Neural progenitor cell (in vitro differentiated cells): ENCODE measurements around the gene AFF4. TPM values are rescaled to one million over a fixed set of nuclear protein-coding genes. Genes with fewer than 3 reads are reported as not detected.
A peak's percentile ranks its signal among the peaks of the same experiment; 100 is the strongest.
"Not testable (repeated sequence)": the region's sequence is repeated elsewhere in the genome, so short reads cannot be mapped to it uniquely, and the experiment has no call there.

ENCODE experiments used
- DNase-seq: peaks from one replicate; pipeline ENCODE4 v3.0.0-alpha.2; 2016; ENCODE audit warnings: low spot score
- H2AFZ ChIP-seq: fragments of 200-600 bp; sonication (generic); replicated peaks from 2 replicates; pipeline ENCODE4 v1.6.1; 2016; ENCODE audit warnings: antibody characterized with exemption
- H3F3A ChIP-seq: fragments of 200-600 bp; sonication (generic); 2 replicates; pipeline ENCODE4 v1.6.1; 2016; ENCODE audit warnings: antibody characterized with exemption, low read depth
- H3K27ac ChIP-seq: fragments of 200-600 bp; sonication (generic); 2 replicates; pipeline ENCODE4 v1.5.1; 2016; ENCODE audit warnings: mild to moderate bottlenecking
- H3K27me3 ChIP-seq: fragments of 200-600 bp; sonication (generic); 2 replicates; pipeline ENCODE4 v1.6.1; 2016; ENCODE audit warnings: mild to moderate bottlenecking, moderate library complexity
- H3K36me3 ChIP-seq: fragments of 200-600 bp; sonication (generic); 2 replicates; pipeline ENCODE4 v1.5.1; 2016
- H3K4me1 ChIP-seq: fragments of 200-600 bp; sonication (generic); 2 replicates; pipeline ENCODE4 v1.6.1; 2016; ENCODE audit warnings: mixed run types
- H3K4me2 ChIP-seq: fragments of 200-600 bp; sonication (generic); 2 replicates; pipeline ENCODE4 v1.6.1; 2016
- H3K4me3 ChIP-seq: fragments of 200-600 bp; sonication (generic); 2 replicates; pipeline ENCODE4 v1.5.1; 2016
- H3K79me2 ChIP-seq: fragments of 200-600 bp; sonication (generic); 2 replicates; pipeline ENCODE4 v1.6.1; 2016; ENCODE audit warnings: low read depth
- H3K9ac ChIP-seq: fragments of 200-600 bp; sonication (generic); 2 replicates; pipeline ENCODE4 v1.6.1; 2016
- H3K9me3 ChIP-seq: fragments of 200-600 bp; sonication (generic); 2 replicates; pipeline ENCODE4 v1.5.1; 2016; ENCODE audit warnings: low read depth
- H4K20me1 ChIP-seq: fragments of 200-600 bp; sonication (generic); 2 replicates; pipeline ENCODE4 v1.6.1; 2016; ENCODE audit warnings: low read depth
- H3K27ac Mint-ChIP-seq: 3 replicates; pipeline ENCODE4 v1.8.0; 2021; ENCODE audit warnings: mixed read lengths
- H3K27me3 Mint-ChIP-seq: 2 replicates; pipeline ENCODE4 v1.8.0; 2022; ENCODE audit warnings: low read depth, mild to moderate bottlenecking, inconsistent platforms, moderate library complexity, mixed read lengths; ENCODE audit not compliant: insufficient read depth
- H3K36me3 Mint-ChIP-seq: 3 replicates; pipeline ENCODE4 v1.8.0; 2021; ENCODE audit warnings: mixed read lengths
- H3K4me1 Mint-ChIP-seq: 3 replicates; pipeline ENCODE4 v1.8.0; 2021; ENCODE audit warnings: mixed read lengths
- H3K4me3 Mint-ChIP-seq: 3 replicates; pipeline ENCODE4 v1.8.0; 2021; ENCODE audit warnings: mild to moderate bottlenecking, moderate library complexity, mixed read lengths
- H3K9me3 Mint-ChIP-seq: 3 replicates; pipeline ENCODE4 v1.8.0; 2020; ENCODE audit warnings: mixed read lengths
- CTCF ChIP-seq: fragments of 200-600 bp; sonication (generic); IDR thresholded peaks from 2 replicates; pipeline ENCODE4 v1.5.1; 2017; ENCODE audit warnings: antibody characterized with exemption, mild to moderate bottlenecking
- EZH2 ChIP-seq: fragments of 200-600 bp; sonication (generic); IDR thresholded peaks from 2 replicates; pipeline ENCODE4 v1.6.1; 2017; ENCODE audit warnings: antibody characterized with exemption, mild to moderate bottlenecking, moderate library complexity
- EZH2phosphoT487 ChIP-seq: fragments of 200-600 bp; sonication (generic); IDR thresholded peaks from 2 replicates; pipeline ENCODE4 v1.6.1; 2017; ENCODE audit warnings: antibody characterized with exemption
- total RNA-seq: library from RNA; depleted of rRNA; stranded (reverse); fragments of >200 nt; gene quantifications from 2 replicates; pipeline ENCODE4 v1.2.3, GENCODE V29; 2015; ENCODE audit warnings: low replicate concordance

Gene AFF4
- total RNA-seq, 1 donor from 2014 or later: 63.6 TPM

GRCh38 chr5:132965120-132965519 lies 1.7 kb upstream of the AFF4 start:
- Histone ChIP-seq H2AFZ (no peak overlapping the region), H3K4me3 (no peak overlapping the region), H3K4me2 (no peak overlapping the region), H3K9me3 (no peaks in the 10 kb centered on the region), H3K27me3 (no peaks in the 10 kb centered on the region), H3K4me1 (peaks cover 9% of the 10 kb centered on the region), H3K9ac (no peak overlapping the region), H3F3A (peaks cover 23% of the 10 kb centered on the region), H4K20me1 (peaks cover 14% of the 10 kb centered on the region), H3K27ac (no peak overlapping the region), H3K36me3 (no peaks in the 10 kb centered on the region), H3K79me2 (peaks cover 33% of the 10 kb centered on the region)
- Mint-ChIP-seq H3K4me3 (no peak overlapping the region), H3K9me3 (no peaks in the 10 kb centered on the region), H3K36me3 (peaks cover 3% of the 10 kb centered on the region), H3K27ac (no peak overlapping the region), H3K27me3 (no peaks in the 10 kb centered on the region), H3K4me1 (peaks cover 17% of the 10 kb centered on the region)
- TF ChIP-seq EZH2phosphoT487: no peak
- no peak for TF ChIP-seq EZH2
- TF ChIP-seq CTCF: no peak
- DNase-seq: no peak

- H3K4me1 Mint-ChIP-seq: peaks cover 20% of the 10 kb centered on the region
- peak overlapping the region; percentile 95 for H3K4me3 Mint-ChIP-seq
- peak overlapping the region; percentile 96 for H3K4me2 ChIP-seq
- H3K27me3 ChIP-seq: no peaks in the 10 kb centered on the region
- TF ChIP-seq CTCF (no peak), EZH2phosphoT487 (no peak), EZH2 (no peak)
- H3K36me3 ChIP-seq: no peaks in the 10 kb centered on the region
- H3K27ac ChIP-seq: peak overlapping the region; percentile 95
- peaks cover 4% of the 10 kb centered on the region for H3K9me3 Mint-ChIP-seq
- peak overlapping the region; percentile 84 for H3K4me3 ChIP-seq
- peak overlapping the region; percentile 95 for H3K9ac ChIP-seq
- peak; percentile 69 for DNase-seq
- peaks cover 14% of the 10 kb centered on the region for H3K36me3 Mint-ChIP-seq
- H3F3A ChIP-seq: peaks cover 23% of the 10 kb centered on the region
- no peaks in the 10 kb centered on the region for H3K27me3 Mint-ChIP-seq
- peaks cover 59% of the 10 kb centered on the region for H3K79me2 ChIP-seq
- peak overlapping the region; percentile 98 for H3K27ac Mint-ChIP-seq
- H2AFZ ChIP-seq: peak overlapping the region; percentile 89
- no peaks in the 10 kb centered on the region for H3K9me3 ChIP-seq
- peaks cover 35% of the 10 kb centered on the region for H4K20me1 ChIP-seq
- peaks cover 9% of the 10 kb centered on the region for H3K4me1 ChIP-seq
Measured at GRCh38 chr5:132962429-132963021, 909 bp downstream of the AFF4 start.

GRCh38 chr5:132961887-132962286 lies 1.5 kb downstream of the AFF4 start:
- peaks cover 20% of the 10 kb centered on the region for H3K4me1 Mint-ChIP-seq

GRCh38 chr5:132961123-132961815 lies 2.2 kb downstream of the AFF4 start:
- not testable (repeated sequence) for H2AFZ ChIP-seq, H3K27me3 ChIP-seq, DNase-seq, H3K36me3 ChIP-seq, H3K27me3 Mint-ChIP-seq, H3K4me1 ChIP-seq, H3K9me3 Mint-ChIP-seq, H3K27ac ChIP-seq, H3K9me3 ChIP-seq
- peaks cover 45% of the 10 kb centered on the region for H4K20me1 ChIP-seq
- H3K36me3 Mint-ChIP-seq: peaks cover 14% of the 10 kb centered on the region
- peak overlapping the region; percentile 96 for H3K4me2 ChIP-seq
- H3K27ac Mint-ChIP-seq: peak overlapping the region; percentile 69
- peak overlapping the region; percentile 95 for H3K4me3 Mint-ChIP-seq
- peak overlapping the region; percentile 84 for H3K4me3 ChIP-seq
- peaks cover 23% of the 10 kb centered on the region for H3F3A ChIP-seq
- H3K4me1 Mint-ChIP-seq: peaks cover 20% of the 10 kb centered on the region
- H3K79me2 ChIP-seq: peaks cover 72% of the 10 kb centered on the region
- H3K9ac ChIP-seq: peak overlapping the region; percentile 95

More at GRCh38 chr5:132961887-132962286, 1.5 kb downstream of the AFF4 start:
- Histone ChIP-seq H3K79me2 (peaks cover 65% of the 10 kb centered on the region), H3K4me3 (peak overlapping the region; percentile 84), H3K4me2 (peak overlapping the region; percentile 96), H2AFZ (no peak overlapping the region), H3K27ac (no peak overlapping the region), H3K36me3 (no peaks in the 10 kb centered on the region), H3K27me3 (no peaks in the 10 kb centered on the region), H3K9me3 (no peaks in the 10 kb centered on the region), H3F3A (peaks cover 23% of the 10 kb centered on the region), H3K4me1 (peaks cover 9% of the 10 kb centered on the region), H4K20me1 (peaks cover 41% of the 10 kb centered on the region), H3K9ac (peak overlapping the region; percentile 95)
- TF ChIP-seq EZH2phosphoT487: no peak
- no peak for TF ChIP-seq EZH2
- TF ChIP-seq CTCF: no peak
- Mint-ChIP-seq H3K27me3 (no peaks in the 10 kb centered on the region), H3K36me3 (peaks cover 14% of the 10 kb centered on the region), H3K4me3 (peak overlapping the region; percentile 95), H3K27ac (peak overlapping the region; percentile 98), H3K9me3 (peaks cover 4% of the 10 kb centered on the region)
- no peak for DNase-seq

- not testable (repeated sequence) for H3K36me3 ChIP-seq, H3K4me1 Mint-ChIP-seq
Measured at GRCh38 chr5:132956166-132956799, 7.2 kb downstream of the AFF4 start.

More at GRCh38 chr5:132956166-132956799, 7.2 kb downstream of the AFF4 start:
- peaks cover 85% of the 10 kb centered on the region for H4K20me1 ChIP-seq
- H3K9me3 Mint-ChIP-seq: peaks cover 26% of the 10 kb centered on the region
- H3K4me3 Mint-ChIP-seq, H3K4me3 ChIP-seq, H3K27ac Mint-ChIP-seq, H3F3A ChIP-seq, H3K27ac ChIP-seq, H3K4me1 ChIP-seq, H2AFZ ChIP-seq, DNase-seq, H3K27me3 ChIP-seq, H3K4me2 ChIP-seq, H3K9me3 ChIP-seq, H3K9ac ChIP-seq, H3K27me3 Mint-ChIP-seq: not testable (repeated sequence)
- H3K36me3 Mint-ChIP-seq: peaks cover 42% of the 10 kb centered on the region
- peaks cover 98% of the 10 kb centered on the region for H3K79me2 ChIP-seq
